ENCODE data around the gene PALLD.

Gene PALLD

GRCh38 chr4:168743131-168743530 lies 246.3 kb downstream of the PALLD start:
- Histone ChIP-seq H3K9ac (ENCODE audit: low read length) (no peak overlapping the region), H3K36me3 (ENCODE audit: control insufficient read depth, insufficient read depth, low read length, severe bottlenecking) (no peaks in the 10 kb centered on the region), H3K9me3 (ENCODE audit: control insufficient read depth, low read length) (no peaks in the 10 kb centered on the region), H3K4me1 (ENCODE audit: control insufficient read depth, insufficient read depth, low read length) (peaks cover 11% of the 10 kb centered on the region), H3K27me3 (replicated peaks; ENCODE audit: control insufficient read depth, insufficient read depth, low read length) (no peaks in the 10 kb centered on the region), H3K4me3 (ENCODE audit: low read length) (no peak overlapping the region)
- no peak for DNase-seq (ENCODE audit: low read depth)

GRCh38 chr4:168743601-168744000 lies 246.7 kb downstream of the PALLD start:
- Histone ChIP-seq H3K27me3 (replicated peaks; ENCODE audit: control insufficient read depth, insufficient read depth, low read length) (no peaks in the 10 kb centered on the region), H3K9ac (ENCODE audit: low read length) (no peak overlapping the region), H3K4me3 (ENCODE audit: low read length) (no peak overlapping the region), H3K4me1 (ENCODE audit: control insufficient read depth, insufficient read depth, low read length) (peaks cover 11% of the 10 kb centered on the region), H3K9me3 (ENCODE audit: control insufficient read depth, low read length) (no peaks in the 10 kb centered on the region), H3K36me3 (ENCODE audit: control insufficient read depth, insufficient read depth, low read length, severe bottlenecking) (no peaks in the 10 kb centered on the region)
- DNase-seq (ENCODE audit: low read depth), result peak; percentile 36

GRCh38 chr4:168744021-168744420 lies 247.2 kb downstream of the PALLD start:
- no peak for DNase-seq (ENCODE audit: low read depth)
- Histone ChIP-seq H3K36me3 (ENCODE audit: control insufficient read depth, insufficient read depth, low read length, severe bottlenecking) (no peaks in the 10 kb centered on the region), H3K4me3 (ENCODE audit: low read length) (no peak overlapping the region), H3K9ac (ENCODE audit: low read length) (no peak overlapping the region), H3K27me3 (replicated peaks; ENCODE audit: control insufficient read depth, insufficient read depth, low read length) (no peaks in the 10 kb centered on the region), H3K9me3 (ENCODE audit: control insufficient read depth, low read length) (no peaks in the 10 kb centered on the region), H3K4me1 (ENCODE audit: control insufficient read depth, insufficient read depth, low read length) (peaks cover 11% of the 10 kb centered on the region)

GRCh38 chr4:168748807-168749206 lies 252.0 kb downstream of the PALLD start:
- H3K27me3 ChIP-seq (replicated peaks; ENCODE audit: control insufficient read depth, insufficient read depth, low read length), result no peaks in the 10 kb centered on the region

GRCh38 chr4:168751263-168752225 lies 254.7 kb downstream of the PALLD start:
- DNase-seq (ENCODE audit: low read depth), result peak; percentile 77
- H3K9me3 ChIP-seq (ENCODE audit: control insufficient read depth, low read length), result no peaks in the 10 kb centered on the region
- H3K4me1 ChIP-seq (ENCODE audit: control insufficient read depth, insufficient read depth, low read length), result peaks cover 22% of the 10 kb centered on the region
- peak overlapping the region; percentile 5 for H3K4me3 ChIP-seq (ENCODE audit: low read length)
- H3K27me3 ChIP-seq (replicated peaks; ENCODE audit: control insufficient read depth, insufficient read depth, low read length), result no peaks in the 10 kb centered on the region
- peak overlapping the region; percentile 32 for H3K9ac ChIP-seq (ENCODE audit: low read length)
- no peaks in the 10 kb centered on the region for H3K36me3 ChIP-seq (ENCODE audit: control insufficient read depth, insufficient read depth, low read length, severe bottlenecking)

More at GRCh38 chr4:168748807-168749206, 252.0 kb downstream of the PALLD start:
- Histone ChIP-seq H3K4me1 (ENCODE audit: control insufficient read depth, insufficient read depth, low read length) (peaks cover 16% of the 10 kb centered on the region), H3K9ac (ENCODE audit: low read length) (no peak overlapping the region), H3K9me3 (ENCODE audit: control insufficient read depth, low read length) (no peaks in the 10 kb centered on the region), H3K36me3 (ENCODE audit: control insufficient read depth, insufficient read depth, low read length, severe bottlenecking) (no peaks in the 10 kb centered on the region), H3K4me3 (ENCODE audit: low read length) (no peak overlapping the region)
- no peak for DNase-seq (ENCODE audit: low read depth)

GRCh38 chr4:168755598-168756477 lies 259.0 kb downstream of the PALLD start:
- Histone ChIP-seq H3K9me3 (ENCODE audit: control insufficient read depth, low read length) (no peaks in the 10 kb centered on the region), H3K9ac (ENCODE audit: low read length) (no peak overlapping the region), H3K36me3 (ENCODE audit: control insufficient read depth, insufficient read depth, low read length, severe bottlenecking) (no peaks in the 10 kb centered on the region), H3K27me3 (replicated peaks; ENCODE audit: control insufficient read depth, insufficient read depth, low read length) (no peaks in the 10 kb centered on the region), H3K4me3 (ENCODE audit: low read length) (no peak overlapping the region), H3K4me1 (ENCODE audit: control insufficient read depth, insufficient read depth, low read length) (peaks cover 32% of the 10 kb centered on the region)
- peak; percentile 59 for DNase-seq (ENCODE audit: low read depth)

GRCh38 chr4:168757500-168757899 lies 260.6 kb downstream of the PALLD start:
- no peak overlapping the region for H3K4me3 ChIP-seq (ENCODE audit: low read length)
- H3K9ac ChIP-seq (ENCODE audit: low read length), result no peak overlapping the region
- no peak for DNase-seq (ENCODE audit: low read depth)
- H3K36me3 ChIP-seq (ENCODE audit: control insufficient read depth, insufficient read depth, low read length, severe bottlenecking), result no peaks in the 10 kb centered on the region
- H3K27me3 ChIP-seq (replicated peaks; ENCODE audit: control insufficient read depth, insufficient read depth, low read length), result no peaks in the 10 kb centered on the region
- no peaks in the 10 kb centered on the region for H3K9me3 ChIP-seq (ENCODE audit: control insufficient read depth, low read length)
- peaks cover 22% of the 10 kb centered on the region for H3K4me1 ChIP-seq (ENCODE audit: control insufficient read depth, insufficient read depth, low read length)

- DNase-seq (ENCODE audit: low read depth), result peak; percentile 93
These were observed 261.6 kb downstream of the PALLD start for GRCh38 chr4:168758351-168758876.

GRCh38 chr4:168759321-168759720 lies 262.5 kb downstream of the PALLD start:
- no peak for DNase-seq (ENCODE audit: low read depth)
- Histone ChIP-seq H3K36me3 (ENCODE audit: control insufficient read depth, insufficient read depth, low read length, severe bottlenecking) (no peaks in the 10 kb centered on the region), H3K9ac (ENCODE audit: low read length) (no peak overlapping the region), H3K4me3 (ENCODE audit: low read length) (no peak overlapping the region), H3K27me3 (replicated peaks; ENCODE audit: control insufficient read depth, insufficient read depth, low read length) (no peaks in the 10 kb centered on the region), H3K4me1 (ENCODE audit: control insufficient read depth, insufficient read depth, low read length) (peaks cover 22% of the 10 kb centered on the region), H3K9me3 (ENCODE audit: control insufficient read depth, low read length) (no peaks in the 10 kb centered on the region)

More at GRCh38 chr4:168758351-168758876, 261.6 kb downstream of the PALLD start:
- Histone ChIP-seq H3K4me1 (ENCODE audit: control insufficient read depth, insufficient read depth, low read length) (peaks cover 22% of the 10 kb centered on the region), H3K4me3 (ENCODE audit: low read length) (no peak overlapping the region), H3K9me3 (ENCODE audit: control insufficient read depth, low read length) (no peaks in the 10 kb centered on the region), H3K36me3 (ENCODE audit: control insufficient read depth, insufficient read depth, low read length, severe bottlenecking) (no peaks in the 10 kb centered on the region), H3K9ac (ENCODE audit: low read length) (no peak overlapping the region), H3K27me3 (replicated peaks; ENCODE audit: control insufficient read depth, insufficient read depth, low read length) (no peaks in the 10 kb centered on the region)

- Histone ChIP-seq H3K9ac (ENCODE audit: low read length) (no peak overlapping the region), H3K4me3 (ENCODE audit: low read length) (no peak overlapping the region)
- DNase-seq (ENCODE audit: low read depth), result no peak
These were observed 263.2 kb downstream of the PALLD start for GRCh38 chr4:168759959-168760527.

More at GRCh38 chr4:168759959-168760527, 263.2 kb downstream of the PALLD start:
- Histone ChIP-seq H3K4me1 (ENCODE audit: control insufficient read depth, insufficient read depth, low read length) (peaks cover 22% of the 10 kb centered on the region), H3K9me3 (ENCODE audit: control insufficient read depth, low read length) (no peaks in the 10 kb centered on the region), H3K27me3 (replicated peaks; ENCODE audit: control insufficient read depth, insufficient read depth, low read length) (no peaks in the 10 kb centered on the region), H3K36me3 (ENCODE audit: control insufficient read depth, insufficient read depth, low read length, severe bottlenecking) (no peaks in the 10 kb centered on the region)

Data from adipocyte (in vitro differentiated cells).